BE2C (cell line): ENCODE results near the gene PMEL.

ENCODE experiments used
- DNase-seq: peaks from one replicate; pipeline ENCODE4 v3.0.0-alpha.2; 2020
- H3K27me3 ChIP-seq: fragments of 250-450 bp; sonication (Bioruptor Pico); 2 replicates; pipeline ENCODE4 v1.5.1; 2020; ENCODE audit warnings: mild to moderate bottlenecking
- H3K36me3 ChIP-seq: fragments of 250-450 bp; sonication (Bioruptor Pico); 2 replicates; pipeline ENCODE4 v1.5.1; 2020; ENCODE audit warnings: mild to moderate bottlenecking
- H3K4me1 ChIP-seq: fragments of 250-450 bp; sonication (Bioruptor Pico); 2 replicates; pipeline ENCODE4 v1.5.1; 2020
- H3K4me3 ChIP-seq: 2 replicates; pipeline ENCODE4 v1.5.1; 2011; ENCODE audit warnings: low read depth, low read length
- H3K9me3 ChIP-seq: fragments of 250-450 bp; sonication (Bioruptor Pico); 2 replicates; pipeline ENCODE4 v1.5.1; 2020
- CTCF ChIP-seq: IDR thresholded peaks from 2 replicates; pipeline ENCODE4 v1.5.1; 2012; ENCODE audit warnings: mild to moderate bottlenecking, low read depth, low read length

The PMEL gene

GRCh38 chr12:55930771-55931316 is 35.0 kb downstream of the PMEL start, which contains the start of gene DGKA:
DGKA (plus strand) TSS chr12:55931162; CDS start chr12:55936504, 5,342 bp downstream.
- no peaks in the 10 kb centered on the region; the same call in 1 of the 2 replicates for H3K27me3 ChIP-seq
- no peaks in the 10 kb centered on the region for H3K36me3 ChIP-seq
- H3K4me1 ChIP-seq = peaks cover 7% of the 10 kb centered on the region
- peak within 1 kb of the TSS; percentile 68 for H3K4me3 ChIP-seq
- peak; percentile 76 for TF ChIP-seq CTCF
- DNase-seq = no peak
- H3K9me3 ChIP-seq = no peaks in the 10 kb centered on the region

- H3K36me3 ChIP-seq = no peaks in the 10 kb centered on the region; the same call in 1 of the 2 replicates
- peaks cover 7% of the 10 kb centered on the region for H3K4me1 ChIP-seq
- DNase-seq = no peak
- TF ChIP-seq CTCF = no peak
- H3K9me3 ChIP-seq = no peaks in the 10 kb centered on the region
- no peaks in the 10 kb centered on the region; the same call in 1 of the 2 replicates for H3K27me3 ChIP-seq
- no peak overlapping the region for H3K4me3 ChIP-seq
These were observed 36.5 kb downstream of the PMEL start for GRCh38 chr12:55929306-55929791.

GRCh38 chr12:55927588-55928502 is 38.0 kb downstream of the PMEL start, which contains the start of gene PYM1:
PYM1 (minus strand) TSS chr12:55927894; CDS start chr12:55927761, 133 bp downstream.
- no peak for TF ChIP-seq CTCF
- H3K36me3 ChIP-seq = no peaks in the 10 kb centered on the region; the same call in none of the 2 replicates
- H3K9me3 ChIP-seq = no peaks in the 10 kb centered on the region
- H3K4me1 ChIP-seq = peaks cover 7% of the 10 kb centered on the region
- peak; percentile 51 for DNase-seq
- no peaks in the 10 kb centered on the region; the same call in 1 of the 2 replicates for H3K27me3 ChIP-seq
- H3K4me3 ChIP-seq = peak within 1 kb of the TSS; percentile 98

GRCh38 chr12:55926738-55927587 is 38.9 kb downstream of the PMEL start:
- DNase-seq = peak; percentile 90
- H3K27me3 ChIP-seq = no peaks in the 10 kb centered on the region
- H3K4me1 ChIP-seq = peaks cover 7% of the 10 kb centered on the region
- H3K4me3 ChIP-seq = peak overlapping the region; percentile 98
- no peaks in the 10 kb centered on the region for H3K9me3 ChIP-seq
- TF ChIP-seq CTCF = peak; percentile 79
- H3K36me3 ChIP-seq = peaks cover 4% of the 10 kb centered on the region

GRCh38 chr12:55925870-55926737 is 39.7 kb downstream of the PMEL start:
- Histone ChIP-seq H3K27me3 (no peaks in the 10 kb centered on the region), H3K36me3 (peaks cover 4% of the 10 kb centered on the region), H3K9me3 (no peaks in the 10 kb centered on the region), H3K4me1 (peaks cover 4% of the 10 kb centered on the region), H3K4me3 (peak overlapping the region; percentile 98)
- TF ChIP-seq CTCF = no peak
- DNase-seq = no peak
